SK-N-SH (cell line): ENCODE data around the gene PIK3CA. TPM values are rescaled to one million over a fixed set of nuclear protein-coding genes. Genes with fewer than 3 reads are reported as not detected.

ENCODE experiments used
- CTCF ChIA-PET: fragments of 300-600, 350-600 bp; formaldehyde crosslinking; extraction: SDS; loops from one replicate; lab custom pipeline; 2021; lab: Yijun Ruan, JAX
- POLR2A ChIA-PET: fragments of 350-600 bp; sonication (Branson Sonifier 250); formaldehyde crosslinking; extraction: SDS; loops from one replicate; lab custom pipeline; 2020; ENCODE audit warnings: antibody characterized with exemption, inconsistent platforms; lab: Yijun Ruan, JAX
- DNase-seq: peaks from one replicate; pipeline ENCODE4 v3.0.0; 2012
- H2AFZ ChIP-seq: fragments of 200-600 bp; sonication (generic); 2 replicates; pipeline ENCODE4 v1.8.1; 2016; ENCODE audit warnings: antibody characterized with exemption, mild to moderate bottlenecking, low read depth
- H3F3A ChIP-seq: fragments of 200-600 bp; sonication (generic); replicated peaks from 2 replicates; pipeline ENCODE3; 2016; ENCODE audit warnings: antibody characterized with exemption, mild to moderate bottlenecking; ENCODE audit not compliant: insufficient read depth
- H3K27ac ChIP-seq, 2 experiments: fragments of 200-500 bp in 1 of 2; fragments of 200-600 bp in 1 of 2; sonication (Bioruptor generic) in 1 of 2; sonication (generic), shearing (Covaris generic) in 1 of 2; 2 replicates each; pipeline versions ENCODE4 v1.5.1 to v1.6.1; 2014 to 2016; ENCODE audit warnings: low read depth in 2 of 2, inconsistent platforms in 1 of 2, low read length in 1 of 2, mild to moderate bottlenecking in 1 of 2, mixed read lengths in 1 of 2
- H3K27me3 ChIP-seq: fragments of 200-600 bp; sonication (generic), shearing (Covaris generic); 2 replicates; pipeline ENCODE4 v1.6.1; 2016; ENCODE audit warnings: mixed run types; ENCODE audit not compliant: insufficient read depth
- H3K36me3 ChIP-seq, 2 experiments: fragments of 200-500 bp in 1 of 2; fragments of 200-600 bp in 1 of 2; sonication (Bioruptor generic) in 1 of 2; sonication (generic) in 1 of 2; replicated peaks in 1 of 2; 2 replicates each; pipeline versions ENCODE3 to v1.5.1; 2014 to 2016; ENCODE audit warnings: low read length in 1 of 2, mild to moderate bottlenecking in 1 of 2; ENCODE audit not compliant: insufficient read depth in 2 of 2, control insufficient read depth in 1 of 2
- H3K4me1 ChIP-seq, 2 experiments: fragments of 200-500 bp in 1 of 2; fragments of 200-600 bp in 1 of 2; sonication (Bioruptor generic) in 1 of 2; sonication (generic), shearing (Covaris generic) in 1 of 2; 2 replicates each; pipeline versions ENCODE4 v1.5.1 to v1.6.1; 2014 to 2016; ENCODE audit warnings: low read depth in 1 of 2, low read length in 1 of 2, mixed run types in 1 of 2; ENCODE audit not compliant: insufficient read depth in 2 of 2, control insufficient read depth in 1 of 2
- H3K4me2 ChIP-seq: fragments of 200-600 bp; sonication (generic), shearing (Covaris generic); 2 replicates; pipeline ENCODE4 v1.6.1; 2017; ENCODE audit warnings: mixed run types
- H3K4me3 ChIP-seq, 2 experiments: fragments of 200-500 bp in 1 of 2; fragments of 200-600 bp in 1 of 2; sonication (Bioruptor generic) in 1 of 2; sonication (generic), shearing (Covaris generic) in 1 of 2; 2 replicates each; pipeline versions ENCODE4 v1.5.1 to v1.8.1; 2014 to 2016; ENCODE audit warnings: low read depth in 2 of 2, inconsistent platforms in 1 of 2, low read length in 1 of 2, mild to moderate bottlenecking in 1 of 2, mixed read lengths in 1 of 2, moderate library complexity in 1 of 2
- H3K79me2 ChIP-seq: fragments of 200-600 bp; sonication (generic); 2 replicates; pipeline ENCODE4 v1.8.1; 2017; ENCODE audit warnings: mild to moderate bottlenecking; ENCODE audit not compliant: insufficient read depth
- H3K9ac ChIP-seq: fragments of 200-600 bp; sonication (generic); 2 replicates; pipeline ENCODE4 v1.6.1; 2017; ENCODE audit warnings: mixed run types
- H3K9me2 ChIP-seq: fragments of 200-600 bp; sonication (generic); 2 replicates; pipeline ENCODE4 v1.6.1; 2017; ENCODE audit warnings: mixed run types
- H3K9me3 ChIP-seq: fragments of 200-600 bp; sonication (generic); 2 replicates; pipeline ENCODE4 v1.6.1; 2017; ENCODE audit warnings: mixed run types, mild to moderate bottlenecking, moderate library complexity
- H4K20me1 ChIP-seq: fragments of 200-600 bp; sonication (generic); 2 replicates; pipeline ENCODE4 v1.6.1; 2017; ENCODE audit warnings: mild to moderate bottlenecking, mixed run types; ENCODE audit not compliant: insufficient read depth
- CHD2 ChIP-seq: fragments of 150-350 bp; IDR thresholded peaks from 2 replicates; pipeline ENCODE4 v1.6.1; 2018; ENCODE audit warnings: low read length; ENCODE audit not compliant: partially characterized antibody
- ELF1 ChIP-seq: IDR thresholded peaks from 2 replicates; pipeline ENCODE4 v1.4.0; 2012
- FOSL2 ChIP-seq: IDR thresholded peaks from 2 replicates; pipeline ENCODE4 v1.4.0; 2012; ENCODE audit warnings: low read depth, mild to moderate bottlenecking, moderate library complexity, borderline replicate concordance
- FOXM1 ChIP-seq: IDR thresholded peaks from 2 replicates; pipeline ENCODE4 v1.4.0; 2012; ENCODE audit warnings: low read depth, mild to moderate bottlenecking
- GABPA ChIP-seq: IDR thresholded peaks from 2 replicates; pipeline ENCODE4 v1.4.0; 2012; ENCODE audit warnings: low read depth, mild to moderate bottlenecking
- GATA2 ChIP-seq: sonication (generic); formaldehyde crosslinking; IDR thresholded peaks from 2 replicates; pipeline ENCODE4 v1.5.0; 2020; ENCODE audit warnings: mild to moderate bottlenecking, missing genetic modification reagents
- JUND ChIP-seq: IDR thresholded peaks from 2 replicates; pipeline ENCODE4 v1.4.0; 2012
- MEF2A ChIP-seq: IDR thresholded peaks from 2 replicates; pipeline ENCODE4 v1.4.0; 2012; ENCODE audit warnings: low read depth, borderline replicate concordance
- NRF1 ChIP-seq: IDR thresholded peaks from 2 replicates; pipeline ENCODE4 v1.6.1; 2012; ENCODE audit warnings: low read depth, mild to moderate bottlenecking, low read length
- POLR2AphosphoS5 ChIP-seq: IDR thresholded peaks from 2 replicates; pipeline ENCODE4 v1.6.1; 2012; ENCODE audit warnings: low read depth, low read length
- RFX5 ChIP-seq: IDR thresholded peaks from 2 replicates; pipeline ENCODE4 v1.6.1; 2012; ENCODE audit warnings: mild to moderate bottlenecking, improper control_type of control experiment, low read length
- SIN3A ChIP-seq: IDR thresholded peaks from 2 replicates; pipeline ENCODE4 v1.6.1; 2012; ENCODE audit warnings: low read depth, mild to moderate bottlenecking, low read length, moderate library complexity, borderline replicate concordance
- TEAD4 ChIP-seq: IDR thresholded peaks from 2 replicates; pipeline ENCODE4 v1.4.0; 2012; ENCODE audit warnings: mild to moderate bottlenecking, borderline replicate concordance; ENCODE audit not compliant: insufficient read depth
- YY1 ChIP-seq: IDR thresholded peaks from 2 replicates; pipeline ENCODE4 v1.4.0; 2012; ENCODE audit warnings: low read depth, mild to moderate bottlenecking
- WGBS: methylation state at CpG from one replicate; pipeline ENCODE4 v1.1.6; 2017; ENCODE audit warnings: low lambda C conversion rate; 5-methylcytosine and 5-hydroxymethylcytosine counted together
- polyA plus RNA-seq, 3 experiments: library from polyadenylated mRNA; depleted of rRNA; stranded (reverse); fragments of >200 nt; gene quantifications; 2 replicates each; pipeline ENCODE4 v1.2.3, GENCODE V29; 2012
- TF ChIP-seq, protein P1 (sequence below): fragments of 150-350 bp; IDR thresholded peaks from 2 replicates; pipeline ENCODE4 v1.6.1; 2017; ENCODE audit warnings: antibody characterized with exemption, low read length, low read depth, borderline replicate concordance
- TF ChIP-seq, protein P2 (sequence below): fragments of 150-350 bp; IDR thresholded peaks from 2 replicates; pipeline ENCODE4 v1.6.1; 2016; ENCODE audit warnings: mild to moderate bottlenecking, low read depth, low read length
- TF ChIP-seq, protein P3 (sequence below): IDR thresholded peaks from 2 replicates; pipeline ENCODE4 v1.4.0; 2012; ENCODE audit warnings: low read depth
- TF ChIP-seq, protein P4 (sequence below): fragments of 200-600 bp; sonication (generic); IDR thresholded peaks from 2 replicates; pipeline ENCODE4 v1.6.1; 2017; ENCODE audit warnings: antibody characterized with exemption, mild to moderate bottlenecking, moderate library complexity
- TF ChIP-seq, protein P5 (sequence below): IDR thresholded peaks from 2 replicates; pipeline ENCODE4 v1.4.0; 2012; ENCODE audit warnings: low read depth, borderline replicate concordance

The PIK3CA gene
- polyA plus RNA-seq, 1 of the 3 experiments (the other 2 are of a cell fraction) = 3.2 TPM

DNA sequence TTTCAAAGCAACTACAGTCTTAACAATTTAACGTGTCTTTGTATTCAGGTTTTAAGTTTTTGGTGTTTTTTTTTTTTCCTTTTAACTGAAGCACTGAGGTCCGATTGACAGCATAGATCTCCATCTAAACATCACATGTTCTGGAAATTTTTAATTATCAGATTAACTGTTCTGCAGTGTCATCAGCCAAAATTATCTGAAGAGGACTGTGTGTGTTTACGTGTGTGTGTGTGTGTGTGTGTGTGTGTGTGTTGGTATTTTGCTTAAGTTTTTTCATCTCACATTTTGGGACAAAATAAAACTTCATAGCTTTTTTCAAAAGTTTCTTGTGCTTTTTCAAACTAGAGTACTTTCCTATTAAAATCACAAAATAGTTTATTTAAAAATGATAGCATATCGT, 1.8 kb downstream of the PIK3CA start (continued):
- TF ChIP-seq CHD2 = no peak
- TF ChIP-seq, protein P1, sequence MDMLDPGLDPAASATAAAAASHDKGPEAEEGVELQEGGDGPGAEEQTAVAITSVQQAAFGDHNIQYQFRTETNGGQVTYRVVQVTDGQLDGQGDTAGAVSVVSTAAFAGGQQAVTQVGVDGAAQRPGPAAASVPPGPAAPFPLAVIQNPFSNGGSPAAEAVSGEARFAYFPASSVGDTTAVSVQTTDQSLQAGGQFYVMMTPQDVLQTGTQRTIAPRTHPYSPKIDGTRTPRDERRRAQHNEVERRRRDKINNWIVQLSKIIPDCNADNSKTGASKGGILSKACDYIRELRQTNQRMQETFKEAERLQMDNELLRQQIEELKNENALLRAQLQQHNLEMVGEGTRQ = no peak
- TF ChIP-seq YY1 = no peak
- TF ChIP-seq GABPA = no peak

DNA sequence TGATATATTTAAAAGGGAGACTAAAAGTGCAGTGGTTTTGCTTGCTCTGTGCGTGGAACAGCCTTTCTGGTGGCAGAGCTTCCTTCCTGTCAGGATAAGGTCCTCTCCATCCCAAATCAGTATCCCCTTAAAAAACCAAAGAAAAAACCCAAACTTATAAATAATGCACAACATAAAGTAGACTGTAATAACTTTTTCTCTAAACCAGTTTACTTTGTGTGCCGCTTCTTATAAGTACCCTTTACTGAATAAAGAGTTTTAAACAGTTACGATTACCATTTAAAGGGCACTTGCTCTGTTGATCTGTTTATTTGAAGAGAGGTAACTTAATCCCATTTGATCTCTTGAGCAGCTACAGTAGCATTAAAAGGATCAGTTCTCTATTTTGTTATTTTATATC, 2.5 kb downstream of the PIK3CA start:
- no peak overlapping the region for H2AFZ ChIP-seq
- H3K27me3 ChIP-seq = no peaks in the 10 kb centered on the region
- no peak overlapping the region for H3K9ac ChIP-seq
- no peak for DNase-seq
- CTCF ChIA-PET = interaction anchor here (1.3 kb wide), 1 partner anchor 67 kb away, joined by 4 read pairs; no protein-coding TSS in a partner anchor
- H3K4me3 ChIP-seq = no peak overlapping the region
- no peaks in the 10 kb centered on the region for H3K36me3 ChIP-seq
- peaks cover 34% of the 10 kb centered on the region for H4K20me1 ChIP-seq
- H3K9me2 ChIP-seq = no peaks in the 10 kb centered on the region
- TF ChIP-seq MEF2A (no peak), SIN3A (no peak), NRF1 (no peak), POLR2AphosphoS5 (no peak), TEAD4 (no peak), YY1 (no peak)
- TF ChIP-seq, protein P2, sequence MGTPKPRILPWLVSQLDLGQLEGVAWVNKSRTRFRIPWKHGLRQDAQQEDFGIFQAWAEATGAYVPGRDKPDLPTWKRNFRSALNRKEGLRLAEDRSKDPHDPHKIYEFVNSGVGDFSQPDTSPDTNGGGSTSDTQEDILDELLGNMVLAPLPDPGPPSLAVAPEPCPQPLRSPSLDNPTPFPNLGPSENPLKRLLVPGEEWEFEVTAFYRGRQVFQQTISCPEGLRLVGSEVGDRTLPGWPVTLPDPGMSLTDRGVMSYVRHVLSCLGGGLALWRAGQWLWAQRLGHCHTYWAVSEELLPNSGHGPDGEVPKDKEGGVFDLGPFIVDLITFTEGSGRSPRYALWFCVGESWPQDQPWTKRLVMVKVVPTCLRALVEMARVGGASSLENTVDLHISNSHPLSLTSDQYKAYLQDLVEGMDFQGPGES = no peak
- TF ChIP-seq, protein P3, sequence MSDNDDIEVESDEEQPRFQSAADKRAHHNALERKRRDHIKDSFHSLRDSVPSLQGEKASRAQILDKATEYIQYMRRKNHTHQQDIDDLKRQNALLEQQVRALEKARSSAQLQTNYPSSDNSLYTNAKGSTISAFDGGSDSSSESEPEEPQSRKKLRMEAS = no peak
- H3K9me3 ChIP-seq = no peaks in the 10 kb centered on the region
- WGBS = 95% methylated on average over 3 of the region's 3 CpGs
- POLR2A ChIA-PET = no interaction called here
- H3K4me1 ChIP-seq = peaks cover 4 to 7% of the 10 kb centered on the region in 2 experiments; a peak in 3 of 4 replicates
- peaks cover 13% of the 10 kb centered on the region for H3F3A ChIP-seq
- H3K27ac ChIP-seq = no peak overlapping the region
- peaks cover 67% of the 10 kb centered on the region for H3K79me2 ChIP-seq
- peak overlapping the region; percentile 71; the same call in 1 of the 2 replicates for H3K4me2 ChIP-seq

DNA sequence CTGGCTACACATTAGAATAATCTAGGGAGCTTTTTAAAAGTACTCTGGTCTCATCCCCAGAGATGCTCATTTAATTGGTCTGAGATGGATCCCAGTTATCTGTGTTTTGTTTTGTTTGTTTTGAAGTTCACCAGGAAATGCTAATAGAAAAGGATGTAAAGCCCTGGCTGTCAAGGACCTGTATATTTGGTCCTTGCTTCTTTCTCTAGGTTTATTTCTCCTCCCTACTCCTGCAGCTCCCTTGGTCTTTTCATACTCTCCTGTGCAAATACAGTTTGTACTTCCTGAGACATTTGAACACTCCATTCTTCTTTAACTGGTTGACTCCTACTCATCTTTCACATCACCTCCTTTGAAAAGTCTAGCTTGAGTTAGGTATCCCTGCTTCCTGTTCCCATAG, 3.3 kb downstream of the PIK3CA start:
- Histone ChIP-seq H3K4me2 (no peak overlapping the region), H3K9me3 (no peaks in the 10 kb centered on the region), H2AFZ (no peak overlapping the region), H3K27ac (no peak overlapping the region), H3K27me3 (no peaks in the 10 kb centered on the region), H3K4me3 (no peak overlapping the region), H3K36me3 (no peaks in the 10 kb centered on the region), H3K9ac (no peak overlapping the region), H3K4me1 (peaks cover 4 to 7% of the 10 kb centered on the region in 2 experiments; a peak in 3 of 4 replicates), H3F3A (peaks cover 13% of the 10 kb centered on the region), H4K20me1 (peaks cover 41% of the 10 kb centered on the region), H3K79me2 (peaks cover 76% of the 10 kb centered on the region), H3K9me2 (no peaks in the 10 kb centered on the region)
- DNase-seq = no peak
- ChIA-PET CTCF (no interaction called here), POLR2A (no interaction called here)
- TF ChIP-seq JUND (no peak), SIN3A (no peak), GATA2 (CRISPR knock-in tag) (no peak), CHD2 (no peak), FOSL2 (no peak), POLR2AphosphoS5 (no peak), TEAD4 (no peak), RFX5 (no peak), ELF1 (no peak), FOXM1 (no peak), MEF2A (no peak)
- TF ChIP-seq, protein P4, sequence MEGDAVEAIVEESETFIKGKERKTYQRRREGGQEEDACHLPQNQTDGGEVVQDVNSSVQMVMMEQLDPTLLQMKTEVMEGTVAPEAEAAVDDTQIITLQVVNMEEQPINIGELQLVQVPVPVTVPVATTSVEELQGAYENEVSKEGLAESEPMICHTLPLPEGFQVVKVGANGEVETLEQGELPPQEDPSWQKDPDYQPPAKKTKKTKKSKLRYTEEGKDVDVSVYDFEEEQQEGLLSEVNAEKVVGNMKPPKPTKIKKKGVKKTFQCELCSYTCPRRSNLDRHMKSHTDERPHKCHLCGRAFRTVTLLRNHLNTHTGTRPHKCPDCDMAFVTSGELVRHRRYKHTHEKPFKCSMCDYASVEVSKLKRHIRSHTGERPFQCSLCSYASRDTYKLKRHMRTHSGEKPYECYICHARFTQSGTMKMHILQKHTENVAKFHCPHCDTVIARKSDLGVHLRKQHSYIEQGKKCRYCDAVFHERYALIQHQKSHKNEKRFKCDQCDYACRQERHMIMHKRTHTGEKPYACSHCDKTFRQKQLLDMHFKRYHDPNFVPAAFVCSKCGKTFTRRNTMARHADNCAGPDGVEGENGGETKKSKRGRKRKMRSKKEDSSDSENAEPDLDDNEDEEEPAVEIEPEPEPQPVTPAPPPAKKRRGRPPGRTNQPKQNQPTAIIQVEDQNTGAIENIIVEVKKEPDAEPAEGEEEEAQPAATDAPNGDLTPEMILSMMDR = no peak
- TF ChIP-seq, protein P5, sequence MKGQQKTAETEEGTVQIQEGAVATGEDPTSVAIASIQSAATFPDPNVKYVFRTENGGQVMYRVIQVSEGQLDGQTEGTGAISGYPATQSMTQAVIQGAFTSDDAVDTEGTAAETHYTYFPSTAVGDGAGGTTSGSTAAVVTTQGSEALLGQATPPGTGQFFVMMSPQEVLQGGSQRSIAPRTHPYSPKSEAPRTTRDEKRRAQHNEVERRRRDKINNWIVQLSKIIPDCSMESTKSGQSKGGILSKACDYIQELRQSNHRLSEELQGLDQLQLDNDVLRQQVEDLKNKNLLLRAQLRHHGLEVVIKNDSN = no peak
